ENCODE results near the gene CDK6. TPM values are rescaled to one million over a fixed set of nuclear protein-coding genes. Genes with fewer than 3 reads are reported as not detected.

Gene CDK6
- total RNA-seq, 4 donors from 2014 or later, result 18.9 to 30.3 (median 24.2) TPM

GRCh38 chr7:92838934-92839333 is 2.6 kb upstream of the CDK6 start:
- DNase-seq (ENCODE audit: low spot score) (no peak), ATAC-seq (ENCODE audit: low FRiP score) (no peak)
- TF ChIP-seq, protein P1, sequence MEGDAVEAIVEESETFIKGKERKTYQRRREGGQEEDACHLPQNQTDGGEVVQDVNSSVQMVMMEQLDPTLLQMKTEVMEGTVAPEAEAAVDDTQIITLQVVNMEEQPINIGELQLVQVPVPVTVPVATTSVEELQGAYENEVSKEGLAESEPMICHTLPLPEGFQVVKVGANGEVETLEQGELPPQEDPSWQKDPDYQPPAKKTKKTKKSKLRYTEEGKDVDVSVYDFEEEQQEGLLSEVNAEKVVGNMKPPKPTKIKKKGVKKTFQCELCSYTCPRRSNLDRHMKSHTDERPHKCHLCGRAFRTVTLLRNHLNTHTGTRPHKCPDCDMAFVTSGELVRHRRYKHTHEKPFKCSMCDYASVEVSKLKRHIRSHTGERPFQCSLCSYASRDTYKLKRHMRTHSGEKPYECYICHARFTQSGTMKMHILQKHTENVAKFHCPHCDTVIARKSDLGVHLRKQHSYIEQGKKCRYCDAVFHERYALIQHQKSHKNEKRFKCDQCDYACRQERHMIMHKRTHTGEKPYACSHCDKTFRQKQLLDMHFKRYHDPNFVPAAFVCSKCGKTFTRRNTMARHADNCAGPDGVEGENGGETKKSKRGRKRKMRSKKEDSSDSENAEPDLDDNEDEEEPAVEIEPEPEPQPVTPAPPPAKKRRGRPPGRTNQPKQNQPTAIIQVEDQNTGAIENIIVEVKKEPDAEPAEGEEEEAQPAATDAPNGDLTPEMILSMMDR (IDR thresholded peaks at IDR 0.05), result no peak

DNA sequence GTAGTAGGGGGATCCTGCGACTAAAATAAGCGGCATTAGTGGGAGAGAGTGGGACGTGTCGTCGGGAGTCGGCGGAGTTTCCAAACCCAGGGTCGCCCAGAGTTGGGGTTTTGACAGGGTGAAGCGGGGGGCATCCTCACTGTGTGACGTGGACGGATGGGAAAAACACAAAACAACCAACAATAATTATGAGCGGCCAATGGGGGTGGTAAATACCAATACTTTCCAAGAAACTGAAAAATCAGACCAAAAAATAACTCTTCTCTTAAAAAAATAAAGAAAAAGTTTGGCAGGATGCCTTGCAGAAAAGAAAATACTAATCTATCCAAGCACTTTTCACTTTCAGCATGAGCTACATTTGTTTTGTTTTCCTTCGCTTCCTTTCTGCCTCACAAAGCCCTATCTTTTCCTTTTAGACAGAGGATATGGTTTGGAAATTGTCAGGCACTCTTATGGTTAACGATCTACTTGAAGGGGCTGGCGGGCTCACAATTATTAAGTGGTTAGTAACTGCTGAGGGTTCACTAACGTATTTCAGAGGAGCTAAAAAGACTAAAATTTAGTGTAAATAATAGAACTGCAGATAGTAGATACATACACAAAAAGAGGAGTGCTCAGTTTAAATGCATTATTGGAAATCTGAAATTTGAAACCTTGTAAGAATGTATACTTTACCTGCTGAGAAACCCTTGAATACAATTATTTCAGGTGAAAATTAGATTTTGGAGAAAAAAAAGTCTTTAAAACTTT is 802 bp upstream of the CDK6 start:
- TF ChIP-seq, protein P1 (IDR thresholded peaks at IDR 0.05), result no peak
- no peak for DNase-seq (ENCODE audit: low spot score)
- ATAC-seq (ENCODE audit: low FRiP score), result no peak

DNA sequence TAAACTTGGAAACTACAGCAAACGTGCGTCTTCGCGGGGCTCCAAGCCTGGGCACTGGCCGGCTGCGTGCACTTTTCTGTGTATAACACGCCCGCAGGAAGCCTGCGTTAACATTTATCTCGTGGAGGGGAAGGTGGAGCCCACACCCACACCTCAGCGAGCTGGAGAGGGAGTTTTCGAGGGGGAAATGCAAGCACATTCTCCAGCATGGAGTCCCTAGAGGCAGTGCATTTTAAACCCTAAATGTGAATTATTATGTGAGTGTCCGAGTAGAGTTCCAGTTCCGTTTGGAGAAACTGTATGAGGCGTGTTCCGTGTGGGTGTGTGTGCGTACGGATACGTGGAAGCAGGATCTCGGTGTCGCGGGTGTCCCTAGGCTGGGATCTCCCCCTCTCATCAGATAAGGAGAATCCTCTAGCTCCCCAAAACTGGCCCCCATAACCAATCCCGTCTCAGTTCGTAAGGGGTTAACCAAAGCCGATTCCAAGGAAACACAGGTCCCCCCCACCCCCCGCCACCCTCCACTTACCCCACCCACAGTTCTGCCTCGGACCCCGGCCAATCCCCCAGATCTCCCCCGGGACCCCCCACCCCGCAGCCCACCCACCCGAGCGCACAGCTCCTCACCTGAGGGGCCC is 403 bp downstream of the CDK6 start:
- DNase-seq (ENCODE audit: low spot score) (no peak), ATAC-seq (ENCODE audit: low FRiP score) (no peak)
- TF ChIP-seq, protein P1 (IDR thresholded peaks at IDR 0.05), result no peak

DNA sequence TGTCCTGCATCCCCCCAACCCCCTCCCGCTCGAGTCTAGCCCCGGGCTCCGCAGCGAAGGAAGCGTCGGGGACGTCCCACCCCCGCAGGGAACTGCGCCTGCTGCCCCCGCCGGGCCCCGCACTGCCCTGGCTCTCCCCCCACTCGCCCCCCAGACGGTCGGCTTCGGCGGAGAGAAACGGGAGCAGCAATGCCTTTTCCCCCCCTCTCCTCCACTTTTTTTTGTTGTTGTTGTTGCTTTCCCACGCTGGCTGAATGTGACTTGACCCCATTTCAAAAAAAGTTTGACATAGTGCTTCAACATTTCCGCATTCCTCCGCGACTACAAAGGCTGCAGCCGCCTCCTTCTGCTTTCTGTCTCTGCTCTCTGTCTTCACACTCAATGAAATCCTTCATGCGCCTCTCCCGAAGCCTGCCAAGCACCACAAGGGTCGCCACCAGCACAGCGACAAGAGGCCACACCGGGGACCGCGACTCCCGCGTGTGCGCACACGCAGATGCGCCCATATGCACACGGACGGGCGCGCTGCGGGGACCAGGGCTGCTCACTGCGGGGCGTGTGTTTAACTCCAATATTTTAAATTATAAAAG is 1.0 kb downstream of the CDK6 start:
- DNase-seq (ENCODE audit: low spot score) (peak; percentile 25), ATAC-seq (ENCODE audit: low FRiP score) (no peak)

DNA sequence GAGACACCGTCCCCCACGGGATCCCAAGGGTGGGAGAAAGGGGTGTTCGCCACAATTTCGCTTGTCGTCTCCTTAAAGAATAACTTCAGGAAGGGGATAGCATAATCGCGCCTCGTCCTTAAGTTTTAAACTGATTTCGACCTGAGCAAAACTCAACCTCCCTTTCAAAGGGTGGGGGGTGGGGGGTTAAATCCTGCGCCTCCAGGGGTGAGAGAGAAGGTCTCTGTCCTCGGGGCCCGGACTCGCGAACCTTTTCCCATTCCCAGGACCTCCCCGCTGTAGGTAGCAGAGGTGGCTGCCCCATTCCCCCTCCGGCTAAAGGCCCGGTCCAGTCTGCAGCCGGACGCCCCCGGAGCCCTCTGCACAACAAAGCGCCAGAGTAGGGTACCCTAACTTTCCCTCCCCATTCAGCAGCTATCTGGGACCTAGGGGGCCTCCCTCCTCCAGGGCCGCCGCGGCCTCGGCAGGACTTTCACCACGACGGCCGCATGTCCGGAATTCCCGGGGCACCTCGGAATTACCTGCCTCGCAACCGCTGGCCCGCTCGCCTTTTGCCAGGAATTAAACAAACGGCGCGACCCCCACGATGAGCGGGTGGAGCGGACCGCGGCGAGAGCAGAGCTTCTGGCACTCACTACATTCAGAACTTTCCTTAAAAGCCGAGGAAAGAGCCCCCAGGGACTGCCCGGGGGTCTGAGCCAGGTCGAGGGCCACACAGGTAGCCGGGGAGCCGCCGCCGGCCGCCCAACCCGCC is 1.7 kb downstream of the CDK6 start:
- ATAC-seq (ENCODE audit: low FRiP score) (no peak), DNase-seq (ENCODE audit: low spot score) (no peak)
- TF ChIP-seq, protein P1 (IDR thresholded peaks at IDR 0.05), result no peak

More for the DNA sequence above, 1.0 kb downstream of the CDK6 start:
- TF ChIP-seq, protein P1 (IDR thresholded peaks at IDR 0.05), result no peak

DNA sequence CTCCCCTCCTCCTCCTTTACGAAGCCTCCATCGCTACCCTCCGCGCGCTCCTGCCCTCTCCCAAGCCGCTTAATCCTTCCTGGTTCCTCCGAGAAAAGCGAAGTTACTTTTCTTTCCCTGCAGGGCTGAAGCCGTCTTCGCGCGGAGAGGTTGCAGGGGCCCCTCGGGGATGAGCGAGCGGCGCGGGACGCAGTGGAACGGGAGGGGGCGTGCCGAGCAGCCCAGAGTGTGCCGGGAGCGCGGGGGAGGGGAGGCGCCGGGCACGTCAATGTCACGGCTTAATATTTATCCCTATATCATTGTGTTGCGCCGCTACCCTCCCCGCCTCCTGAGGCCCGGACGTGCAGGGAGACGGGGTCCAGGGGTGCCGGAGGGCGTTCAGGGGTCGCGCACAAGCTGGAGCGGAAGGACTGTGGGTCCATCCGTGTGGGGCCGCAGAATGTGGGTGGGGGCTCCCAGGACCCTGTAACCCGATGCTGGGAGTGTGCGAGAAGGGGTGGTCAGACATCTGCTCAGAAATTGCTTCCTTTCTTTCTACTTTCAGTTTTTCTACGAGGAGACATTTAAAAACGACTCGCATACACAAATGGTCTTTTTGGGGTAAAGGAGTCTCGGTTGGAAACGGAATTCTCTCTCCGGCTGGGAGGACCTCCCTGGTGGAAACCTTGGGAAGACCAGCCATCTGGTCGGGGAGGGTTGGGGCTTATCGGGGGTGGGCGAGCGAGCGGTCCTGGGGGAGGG is 2.4 kb downstream of the CDK6 start:
- TF ChIP-seq, protein P1 (IDR thresholded peaks at IDR 0.05), result no peak

More for the DNA sequence above, 2.4 kb downstream of the CDK6 start:
- peak; percentile 60 for ATAC-seq (ENCODE audit: low FRiP score)
- DNase-seq (ENCODE audit: low spot score), result peak; percentile 61
